SK-N-SH treated with all-trans-retinoic acid at 6 μM for 48 hours (cell line): Measurements from ENCODE around the gene MYO18A.

Experiments used
- ATAC-seq: fragments of 200-7000 bp; cut with Tn5 transposase; 3 replicates; pipeline ENCODE4 v1.9.1; 2020; ENCODE audit warnings: mild to moderate bottlenecking, moderate library complexity
- ARNTL ChIP-seq: fragments of 450-650 bp; formaldehyde crosslinking; IDR thresholded peaks from 2 replicates; pipeline ENCODE4 v1.5.0; 2020; ENCODE audit warnings: low read depth, mild to moderate bottlenecking, moderate library complexity, borderline replicate concordance
- BACH2 ChIP-seq: fragments of 250-450 bp; sonication (Bioruptor Pico); IDR thresholded peaks from 2 replicates; pipeline ENCODE4 v1.9.0; 2021; ENCODE audit warnings: mild to moderate bottlenecking, borderline replicate concordance
- CREB5 ChIP-seq: fragments of 250-450 bp; sonication (Bioruptor Pico); IDR thresholded peaks from 2 replicates; pipeline ENCODE4 v1.5.1; 2020; ENCODE audit warnings: low read depth, mild to moderate bottlenecking, moderate library complexity
- CSDC2 ChIP-seq: fragments of 250-450 bp; sonication (Bioruptor Pico); IDR thresholded peaks from 2 replicates; pipeline ENCODE4 v1.5.0; 2020; ENCODE audit warnings: mild to moderate bottlenecking, moderate library complexity
- ESRRG ChIP-seq: fragments of 250-450 bp; sonication (Bioruptor Pico); IDR thresholded peaks from 2 replicates; pipeline ENCODE4 v1.6.1; 2021; ENCODE audit warnings: mild to moderate bottlenecking
- GLIS3 ChIP-seq: fragments of 250-450 bp; sonication (Bioruptor Pico); IDR thresholded peaks from 2 replicates; pipeline ENCODE4 v1.5.0; 2020; ENCODE audit warnings: mild to moderate bottlenecking, moderate library complexity
- ISL1 ChIP-seq: fragments of 250-450 bp; sonication (Bioruptor Pico); IDR thresholded peaks from 2 replicates; pipeline ENCODE4 v2.1.2; 2022; ENCODE audit warnings: mild to moderate bottlenecking, moderate library complexity
- OSR1 ChIP-seq: fragments of 250-450 bp; sonication (Bioruptor Pico); IDR thresholded peaks from 2 replicates; pipeline ENCODE4 v1.8.0; 2022; ENCODE audit warnings: moderate library complexity, mild to moderate bottlenecking, inconsistent platforms
- PATZ1 ChIP-seq: fragments of 250-450 bp; sonication (Bioruptor Pico); IDR thresholded peaks from 2 replicates; pipeline ENCODE4 v1.8.0; 2020; ENCODE audit warnings: mild to moderate bottlenecking, moderate library complexity, borderline replicate concordance
- PPARA ChIP-seq: fragments of 250-450 bp; sonication (Bioruptor Pico); IDR thresholded peaks from 2 replicates; pipeline ENCODE4 v1.5.0; 2020; ENCODE audit warnings: mild to moderate bottlenecking, borderline replicate concordance
- RARB ChIP-seq: fragments of 250-450 bp; sonication (Bioruptor Pico); IDR thresholded peaks from 2 replicates; pipeline ENCODE4 v1.8.0; 2021; ENCODE audit warnings: mild to moderate bottlenecking, moderate library complexity
- TCF4 ChIP-seq: fragments of 250-450 bp; sonication (Bioruptor Pico); IDR thresholded peaks from 2 replicates; pipeline ENCODE4 v1.8.0; 2021; ENCODE audit warnings: mild to moderate bottlenecking, moderate library complexity, borderline replicate concordance
- TSHZ2 ChIP-seq: fragments of 250-450 bp; sonication (Bioruptor Pico); IDR thresholded peaks from 2 replicates; pipeline ENCODE4 v1.5.0; 2020; ENCODE audit warnings: mild to moderate bottlenecking, moderate library complexity
- ZC3H10 ChIP-seq: fragments of 250-450 bp; sonication (Bioruptor Pico); IDR thresholded peaks from 2 replicates; pipeline ENCODE4 v1.5.1; 2021; ENCODE audit warnings: mild to moderate bottlenecking, moderate library complexity
- ZFP3 ChIP-seq: fragments of 250-450 bp; sonication (Bioruptor Pico); IDR thresholded peaks from 2 replicates; pipeline ENCODE4 v1.5.0; 2020; ENCODE audit warnings: mild to moderate bottlenecking, moderate library complexity
- ZFP30 ChIP-seq: fragments of 450-650 bp; formaldehyde crosslinking; IDR thresholded peaks from 2 replicates; pipeline ENCODE4 v1.5.0; 2022; ENCODE audit warnings: mild to moderate bottlenecking, moderate library complexity
- ZNF565 ChIP-seq: fragments of 450-650 bp; formaldehyde crosslinking; conservative IDR thresholded peaks from 2 replicates; pipeline ENCODE4 v1.5.0; 2020; ENCODE audit warnings: low read depth, mild to moderate bottlenecking, moderate library complexity
- ZNF70 ChIP-seq: fragments of 450-650 bp; formaldehyde crosslinking; IDR thresholded peaks from 2 replicates; pipeline ENCODE4 v1.5.0; 2020; ENCODE audit warnings: mild to moderate bottlenecking, moderate library complexity
- ZNF8 ChIP-seq: fragments of 450-650 bp; formaldehyde crosslinking; IDR thresholded peaks from 2 replicates; pipeline ENCODE4 v1.5.0; 2020; ENCODE audit warnings: mild to moderate bottlenecking, moderate library complexity

Gene MYO18A

GRCh38 chr17:29126268-29126930 is 53.8 kb downstream of the MYO18A start:
- TF ChIP-seq RARB (CRISPR knock-in tag) = no peak
- ATAC-seq = no peak

GRCh38 chr17:29125651-29126050 is 54.5 kb downstream of the MYO18A start:
- no peak for TF ChIP-seq PATZ1 (CRISPR knock-in tag)
- TF ChIP-seq ESRRG = no peak
- TF ChIP-seq ZNF70 (CRISPR knock-in tag) = no peak
- TF ChIP-seq CSDC2 (CRISPR knock-in tag) = no peak
- TF ChIP-seq TSHZ2 (CRISPR knock-in tag) = no peak
- TF ChIP-seq CREB5 (CRISPR knock-in tag) = no peak
- TF ChIP-seq GLIS3 (CRISPR knock-in tag) = no peak
- TF ChIP-seq ZFP3 = no peak
- TF ChIP-seq ZFP30 (CRISPR knock-in tag) = no peak
- TF ChIP-seq TCF4 (CRISPR knock-in tag) = no peak
- no peak for TF ChIP-seq OSR1 (CRISPR knock-in tag)
- TF ChIP-seq ARNTL (CRISPR knock-in tag) = no peak
- TF ChIP-seq ZNF565 = no peak
- TF ChIP-seq PPARA (CRISPR knock-in tag) = no peak
- no peak for TF ChIP-seq ISL1
- no peak for TF ChIP-seq BACH2 (CRISPR knock-in tag)
- TF ChIP-seq ZNF8 (CRISPR knock-in tag) = no peak
- ATAC-seq = no peak

- TF ChIP-seq OSR1 (CRISPR knock-in tag) (no peak), ZNF8 (CRISPR knock-in tag) (no peak), ZC3H10 (CRISPR knock-in tag) (no peak), TCF4 (CRISPR knock-in tag) (no peak), ARNTL (CRISPR knock-in tag) (no peak), ZNF70 (CRISPR knock-in tag) (no peak), ZFP30 (CRISPR knock-in tag) (no peak), GLIS3 (CRISPR knock-in tag) (no peak), TSHZ2 (CRISPR knock-in tag) (no peak), PATZ1 (CRISPR knock-in tag) (no peak)
- ATAC-seq = no peak
These were observed 55.3 kb downstream of the MYO18A start for GRCh38 chr17:29124925-29125273.
